HG03025 (cell line): ENCODE data around the gene SLC6A12.
"Not testable (repeated sequence)": the region's sequence is repeated elsewhere in the genome, so short reads cannot be mapped to it uniquely, and the experiment has no call there.

Experiments used
- ATAC-seq: cut with Tn5 transposase; IDR thresholded peaks from one replicate; pipeline ENCODE4 v1.9.1; 2021; ENCODE audit warnings: mild to moderate bottlenecking, moderate library complexity; ENCODE audit not compliant: unreplicated experiment, low FRiP score

SLC6A12 gene

DNA sequence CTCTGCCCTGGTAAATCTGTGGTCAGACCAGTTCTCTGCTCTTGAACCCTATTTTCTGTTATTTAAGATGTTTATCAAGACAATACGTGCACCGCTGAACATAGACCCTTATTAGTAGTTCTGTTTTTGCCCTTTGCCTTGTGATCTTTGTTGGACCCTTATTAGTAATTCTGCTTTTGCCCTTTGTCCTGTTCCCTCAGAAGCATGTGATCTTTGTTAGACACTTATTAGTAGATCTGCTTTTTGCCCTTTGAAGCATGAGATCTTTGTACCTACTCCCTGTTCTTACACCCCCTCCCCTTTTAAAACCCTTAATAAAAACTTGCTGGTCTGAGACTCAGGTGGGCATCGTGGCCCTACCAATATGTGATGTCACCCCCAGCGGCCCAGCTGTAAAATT lies 22.0 kb upstream of the SLC6A12 start:
- ATAC-seq, result not testable (repeated sequence)

- no peak for ATAC-seq
Measured at GRCh38 chr12:234891-235415, 21.0 kb upstream of the SLC6A12 start.

DNA sequence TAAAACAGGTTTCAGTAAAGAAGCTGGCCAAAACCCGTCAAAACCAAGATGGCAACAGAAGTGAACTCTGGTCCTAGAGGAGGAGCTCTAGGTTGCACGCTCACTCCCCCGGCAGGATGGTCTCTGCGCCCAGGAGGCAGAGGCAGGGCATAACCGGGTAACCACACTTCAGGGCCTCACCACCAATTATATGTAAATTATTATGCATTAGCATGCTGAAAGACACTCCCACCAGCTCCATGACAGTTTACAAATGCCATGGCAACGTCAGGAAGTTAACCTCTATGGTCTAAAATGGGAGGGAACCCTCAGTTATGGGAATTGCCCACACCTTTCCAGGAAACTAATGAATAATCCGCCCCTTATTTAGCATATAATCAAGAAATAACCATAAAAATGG lies 20.1 kb upstream of the SLC6A12 start:
- no peak for ATAC-seq

DNA sequence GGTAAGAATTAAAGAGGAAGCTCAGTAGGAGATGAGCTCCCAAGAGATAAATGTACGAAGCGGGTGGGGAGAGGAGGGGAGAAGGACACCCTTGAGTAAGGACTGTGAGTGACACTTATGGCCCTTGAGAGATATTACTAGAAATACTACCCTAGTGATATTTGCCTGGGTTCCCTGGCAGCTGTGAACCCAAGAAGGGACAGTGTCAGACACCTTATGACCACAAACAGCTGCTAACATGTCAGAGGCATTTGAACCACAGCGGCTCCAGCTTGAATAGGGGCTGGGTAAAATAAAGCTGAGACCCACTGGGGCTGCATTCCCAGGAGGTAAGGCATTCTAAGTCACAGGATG lies 19.6 kb upstream of the SLC6A12 start:
- ATAC-seq, result no peak

DNA sequence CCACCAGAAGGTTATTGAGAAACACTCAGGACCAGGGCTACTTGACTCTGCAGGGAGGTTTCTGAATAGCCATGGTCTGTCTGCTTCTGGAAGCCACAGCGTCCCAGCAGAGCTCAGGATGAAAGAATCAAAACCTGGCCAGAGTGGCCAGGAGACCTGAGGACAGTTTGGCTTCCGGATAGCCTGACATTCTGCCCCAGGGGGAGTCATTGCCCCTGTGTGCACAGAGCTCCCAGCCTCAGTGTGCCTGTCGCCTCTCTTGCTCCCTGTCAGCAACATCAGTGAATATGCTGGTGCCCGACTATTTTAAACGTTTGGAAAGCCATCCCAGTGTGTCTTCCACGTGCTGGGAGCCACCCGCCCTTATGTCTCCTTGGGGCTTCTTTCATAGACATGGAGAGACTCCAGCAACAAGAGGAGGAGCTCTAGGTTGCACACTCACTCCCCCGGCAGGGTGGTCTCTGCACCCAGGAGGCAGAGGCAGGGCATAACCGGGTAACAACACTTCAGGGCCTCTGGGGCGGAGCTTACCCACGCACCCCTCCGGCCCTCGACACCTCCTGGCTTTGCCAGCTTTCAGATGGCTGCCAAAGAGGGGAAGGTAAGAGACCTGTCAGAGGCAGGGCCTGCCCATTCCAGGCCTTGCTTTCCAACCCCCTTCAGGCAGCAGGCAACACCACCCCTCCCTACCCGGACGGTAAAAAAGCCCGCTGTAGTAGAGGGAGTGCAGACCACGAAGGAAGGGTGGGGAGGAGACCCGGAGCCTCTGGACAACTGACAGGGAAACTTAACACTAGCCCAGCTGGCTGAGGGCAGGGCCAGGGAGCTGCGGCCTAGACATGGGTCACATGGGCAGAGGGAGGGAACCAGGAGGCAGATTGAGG lies 19.0 kb upstream of the SLC6A12 start:
- ATAC-seq, result no peak

- no peak for ATAC-seq
Measured at GRCh38 chr12:230925-231671, 17.1 kb upstream of the SLC6A12 start.

DNA sequence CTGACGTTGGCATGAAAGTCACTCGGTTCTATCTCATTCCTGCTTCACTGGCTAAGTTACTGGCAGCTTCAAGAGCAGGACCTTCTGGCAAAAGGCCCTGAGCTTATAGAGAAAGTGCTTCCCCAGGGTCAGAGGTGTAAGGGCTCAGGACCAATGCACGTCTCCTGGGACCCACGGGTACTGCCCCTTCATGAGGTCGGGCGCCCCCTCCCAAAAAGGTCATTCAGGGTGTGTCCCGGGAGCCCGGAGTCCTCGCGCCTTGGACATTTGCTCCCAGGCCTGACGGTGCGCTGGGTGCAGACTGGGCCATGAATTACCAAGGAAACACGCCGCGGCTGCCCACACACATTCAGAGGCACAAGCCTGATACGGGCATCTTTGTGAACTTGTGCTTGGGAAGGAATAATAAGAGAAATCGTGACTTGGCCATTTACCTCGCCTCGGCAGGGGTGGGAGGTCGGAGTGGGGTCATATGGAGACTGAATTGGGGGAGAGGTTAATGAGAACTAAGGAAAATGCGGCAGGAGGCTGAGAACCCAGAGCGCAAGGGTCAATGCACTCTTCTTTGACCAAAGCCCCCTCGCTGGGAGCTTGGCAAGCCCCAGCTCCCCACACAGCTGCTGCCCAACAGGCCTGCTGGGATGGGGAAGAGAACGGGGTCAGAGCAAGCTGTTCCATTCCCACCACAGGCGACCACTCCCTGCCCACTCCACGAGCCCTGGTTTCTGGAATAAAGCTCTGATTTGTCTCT lies 15.7 kb upstream of the SLC6A12 start:
- no peak for ATAC-seq

- ATAC-seq, result no peak
Measured at GRCh38 chr12:228846-229200, 14.9 kb upstream of the SLC6A12 start.

DNA sequence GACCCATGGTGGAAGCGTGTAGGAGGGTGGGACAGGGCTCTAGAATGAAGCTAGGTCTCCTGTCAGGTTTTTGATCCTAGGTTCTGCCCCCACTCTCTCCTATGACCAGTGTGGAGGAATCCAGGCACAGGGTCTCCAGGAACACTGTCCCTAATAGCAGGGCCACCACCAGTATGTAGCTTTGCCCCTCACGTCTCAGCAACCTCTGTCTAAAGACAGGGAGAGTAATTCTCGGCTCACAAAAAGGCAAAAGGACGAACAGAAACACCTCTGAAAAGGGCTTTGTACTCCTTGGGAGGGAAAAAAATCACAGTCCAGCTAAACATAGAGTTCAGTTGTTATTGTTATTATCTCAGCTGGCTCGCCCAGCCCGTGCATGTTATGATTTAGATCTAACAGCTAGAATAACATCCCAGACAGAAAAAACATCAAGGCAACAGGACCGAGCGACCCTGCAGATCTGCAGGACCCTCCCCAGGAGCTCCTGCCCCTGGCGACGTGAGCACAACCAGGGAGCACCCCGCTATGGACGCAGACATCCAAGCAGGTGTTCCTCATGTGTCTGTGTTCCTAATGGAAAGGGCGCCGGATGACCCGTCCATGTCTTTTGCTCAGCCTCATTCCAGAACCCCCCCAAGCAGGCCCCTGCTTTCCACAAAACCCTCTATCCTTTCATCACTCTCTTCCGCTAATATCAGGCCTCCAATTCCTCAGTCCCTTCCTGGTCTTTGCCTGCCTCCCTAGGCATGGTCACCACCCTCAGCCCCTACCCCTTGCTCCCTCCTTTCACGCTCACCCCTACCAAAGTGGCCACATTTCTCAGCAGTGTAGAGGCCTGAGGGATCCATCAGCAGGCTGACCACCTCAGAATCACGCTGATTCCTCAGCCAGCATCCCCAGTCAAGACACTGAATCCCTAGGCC lies 14.2 kb upstream of the SLC6A12 start:
- no peak for ATAC-seq

GRCh38 chr12:227286-227915 lies 13.4 kb upstream of the SLC6A12 start:
- no peak for ATAC-seq

DNA sequence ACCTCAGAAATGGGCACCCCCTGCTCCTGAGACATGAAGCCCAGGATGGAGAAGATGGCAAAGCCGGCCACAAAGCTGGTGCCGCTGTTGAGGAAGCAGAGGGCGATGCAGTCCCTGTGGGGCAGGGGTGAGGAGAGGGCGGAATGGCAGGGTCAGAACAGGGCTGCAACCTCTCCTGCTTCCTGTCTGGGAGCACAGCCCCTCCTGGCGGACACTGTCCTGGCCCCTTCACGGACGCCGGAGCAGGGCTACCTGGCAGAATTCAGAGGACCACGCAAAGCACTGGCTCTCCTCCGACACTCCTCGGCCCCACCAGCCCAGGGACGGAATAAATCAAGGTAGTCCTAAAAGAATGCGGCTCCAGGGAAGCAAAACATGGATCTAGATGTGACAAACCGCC lies 12.4 kb upstream of the SLC6A12 start:
- no peak for ATAC-seq

GRCh38 chr12:225012-225411 lies 11.1 kb upstream of the SLC6A12 start:
- no peak for ATAC-seq

DNA sequence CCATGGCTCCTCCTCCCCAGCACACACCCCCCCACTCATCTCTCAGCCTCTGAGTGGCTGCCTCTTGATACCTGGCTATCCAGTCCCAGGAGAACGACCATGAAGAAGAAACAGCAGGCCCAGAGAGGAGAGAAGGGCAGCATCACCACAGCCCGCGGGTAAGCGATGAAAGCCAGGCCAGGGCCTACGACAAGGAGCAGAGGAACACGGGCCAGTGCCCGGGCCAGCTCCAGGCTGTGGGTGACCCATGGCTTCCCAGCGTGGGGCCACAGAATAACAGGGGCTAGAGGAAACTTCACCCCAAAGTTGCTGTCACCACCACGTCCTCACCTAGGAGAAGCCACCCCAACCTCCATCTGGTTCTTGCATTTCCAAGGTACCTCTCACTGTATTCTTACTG lies 10.4 kb upstream of the SLC6A12 start:
- ATAC-seq, result no peak

DNA sequence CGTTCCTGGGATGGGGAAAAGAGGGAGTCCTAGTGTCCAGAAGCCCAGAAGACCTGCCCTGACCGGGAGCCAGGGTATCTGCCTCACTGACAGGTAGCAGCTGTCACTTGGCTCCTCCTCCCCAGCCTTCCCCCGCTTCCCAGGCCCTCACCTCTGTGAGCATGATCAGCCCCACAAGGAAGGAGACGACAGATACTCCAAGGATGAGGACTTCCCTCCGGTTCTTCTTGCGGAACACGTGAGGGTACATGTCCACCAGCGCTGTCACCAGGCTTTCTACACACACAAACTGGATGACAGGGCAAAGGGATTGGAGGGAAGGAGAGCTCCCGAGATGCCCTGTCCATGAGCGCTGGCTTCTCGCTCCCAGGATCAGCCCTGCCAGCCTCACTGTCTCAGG lies 9.9 kb upstream of the SLC6A12 start:
- ATAC-seq, result no peak

DNA sequence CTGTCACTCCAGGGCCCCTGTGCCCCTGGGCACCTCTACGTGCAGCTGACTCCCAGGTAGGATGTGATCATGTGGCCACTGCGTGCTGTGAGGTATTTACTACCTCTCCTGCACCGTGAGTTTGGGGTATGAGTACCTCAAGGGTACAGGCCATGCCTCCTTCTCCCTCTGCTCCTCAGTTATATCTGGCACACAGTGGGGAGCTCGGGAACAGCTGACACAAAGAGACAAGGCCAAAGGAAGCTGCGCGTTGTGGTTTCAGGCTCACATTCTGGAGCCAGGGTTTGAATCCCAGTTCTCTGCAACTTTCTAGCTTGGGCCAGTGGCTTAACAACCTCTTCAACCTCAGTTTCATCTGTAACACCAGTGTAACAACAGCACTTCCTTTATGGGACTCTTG lies 7.8 kb upstream of the SLC6A12 start:
- no peak for ATAC-seq

DNA sequence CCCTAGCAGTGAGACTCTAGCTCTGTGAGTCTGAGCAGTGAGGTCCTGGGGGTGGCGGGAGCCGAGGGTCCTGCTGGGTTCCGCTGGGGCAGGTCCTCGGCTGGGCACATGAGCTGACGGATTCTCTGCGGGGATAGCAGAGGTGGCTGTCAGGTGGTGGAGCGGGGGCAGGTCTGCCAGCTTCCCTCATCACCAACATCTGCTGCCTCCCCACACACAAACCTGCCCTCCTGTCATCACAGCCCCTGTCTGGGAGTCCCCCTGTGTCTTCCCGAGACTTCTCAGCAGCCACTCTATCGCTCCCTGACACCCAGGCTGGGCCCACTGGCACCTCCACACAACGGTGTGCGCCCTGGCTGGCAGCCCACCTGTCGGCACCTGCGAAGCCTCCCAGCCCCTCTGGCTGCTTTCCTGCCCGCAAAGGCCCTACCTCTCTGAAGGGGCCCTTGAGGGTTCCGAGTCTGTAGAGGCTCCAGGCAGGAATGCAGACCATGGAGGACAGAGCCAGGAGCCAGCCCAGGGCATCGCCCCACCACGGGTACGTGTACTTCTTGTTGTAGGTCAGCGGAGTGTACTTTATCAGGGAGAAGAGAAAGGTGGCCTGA lies 7.1 kb upstream of the SLC6A12 start:
- ATAC-seq, result no peak

DNA sequence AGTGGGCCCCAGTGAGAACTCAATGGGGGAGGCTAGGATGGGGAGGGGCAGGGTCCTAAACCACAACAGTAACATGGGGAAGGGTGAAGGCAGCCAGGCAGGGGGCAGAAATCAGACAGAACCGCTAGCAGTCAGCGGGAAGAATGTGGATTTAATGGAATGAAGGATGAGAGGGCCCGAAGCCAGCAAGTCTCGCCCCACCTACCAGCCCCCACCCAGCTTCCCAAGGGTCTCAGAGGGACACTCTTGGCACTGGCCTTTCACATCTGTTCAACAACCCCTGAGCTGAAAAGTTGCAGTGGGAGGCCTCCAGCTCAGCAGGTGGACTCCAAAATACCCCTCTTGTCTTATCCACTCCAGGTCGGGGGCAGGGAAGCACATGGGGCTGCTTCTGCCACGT lies 6.5 kb upstream of the SLC6A12 start:
- no peak for ATAC-seq

DNA sequence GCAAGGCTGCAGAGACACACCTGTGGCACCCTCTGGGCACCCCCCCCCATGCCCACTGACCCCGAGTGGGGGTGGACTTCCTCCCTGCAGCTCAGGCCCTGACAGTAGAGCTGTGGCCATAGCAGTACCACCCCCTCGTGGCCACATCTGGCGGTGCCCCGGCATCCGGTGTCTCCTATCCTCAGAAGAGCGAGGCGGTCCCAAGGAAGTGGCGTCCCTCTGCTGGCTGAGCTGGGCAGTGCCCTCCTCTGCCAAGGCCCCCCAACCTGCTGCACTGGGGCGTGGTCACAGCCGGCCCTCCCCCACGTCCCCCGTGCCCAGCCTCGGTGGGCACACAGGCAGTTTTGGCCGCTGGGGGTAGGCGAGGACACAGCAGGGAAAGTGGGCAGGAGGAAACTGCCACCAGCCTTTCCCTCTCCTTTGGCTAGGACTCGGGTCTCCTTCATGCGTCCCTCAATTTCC lies 6.0 kb upstream of the SLC6A12 start:
- ATAC-seq, result no peak
